ENCODE results near the gene KCTD20. TPM values are rescaled to one million over a fixed set of nuclear protein-coding genes. Genes with fewer than 3 reads are reported as not detected.

KCTD20 gene
- total and polyA plus RNA-seq, 10 of the 15 experiments (the other 5 are each of a cell fraction or from before 2014, with no cell fraction given) = 18.1 to 77.0 (median 50.5) TPM

DNA sequence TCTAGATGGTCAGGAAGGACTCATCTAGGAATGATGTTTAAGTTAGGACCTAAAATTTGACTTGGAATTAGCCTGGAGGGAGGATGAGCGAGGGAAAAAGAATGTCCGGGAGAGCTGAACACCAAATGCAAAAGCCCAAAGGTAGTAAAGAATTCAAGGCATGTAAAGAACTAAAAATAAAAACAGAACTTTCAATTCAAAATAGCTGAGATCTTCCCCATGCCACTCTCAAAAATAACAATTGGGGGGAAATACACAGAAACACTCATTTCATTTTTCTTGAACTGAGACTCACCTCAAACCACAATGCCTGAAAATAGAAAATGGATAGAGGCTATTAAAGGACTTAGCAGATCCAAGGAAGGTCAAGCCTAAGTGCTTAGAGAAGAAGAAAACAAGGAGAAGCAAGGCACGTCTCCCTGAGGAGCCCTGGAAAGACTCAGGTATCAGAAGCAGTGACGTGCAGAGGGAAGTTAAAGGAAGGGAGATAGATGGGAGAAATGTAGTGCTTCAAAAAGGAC, 10.6 kb upstream of the KCTD20 start:
- Histone ChIP-seq H4K20me1 (ENCODE audit: control insufficient read depth, insufficient read depth) (no peaks in the 10 kb centered on the region), H3K27ac (ENCODE audit: control insufficient read depth, insufficient read depth) (peak overlapping the region; percentile 55), H3K9ac (ENCODE audit: control insufficient read depth, insufficient read depth, low read length) (peak overlapping the region; percentile 8; the same call in 1 of the 2 replicates), H3K4me3 (no peak overlapping the region), H2AFZ (ENCODE audit: control insufficient read depth, low read depth, low read length) (peak overlapping the region; percentile 20), H3K4me2 (ENCODE audit: control insufficient read depth, insufficient read depth) (peak overlapping the region; percentile 31), H3K79me2 (ENCODE audit: control insufficient read depth, insufficient read depth, low read length) (no peaks in the 10 kb centered on the region), H3K9me3 (replicated peaks; ENCODE audit: control insufficient read depth, insufficient read depth, low read length) (no peaks in the 10 kb centered on the region), H3K27me3 (replicated peaks in 1 of 2; ENCODE audit: control insufficient read depth in 2 of 2, insufficient read depth in 2 of 2, low read length in 1 of 2) (no peaks in the 10 kb centered on the region), H3K4me1 (ENCODE audit: control insufficient read depth, insufficient read depth, low read length) (peaks cover 15% of the 10 kb centered on the region), H3K36me3 (ENCODE audit: control insufficient read depth in 2 of 2, insufficient read depth in 2 of 2, low read length in 1 of 2) (no peaks in the 10 kb centered on the region)
- ChIA-PET RAD21 (ENCODE audit: unreplicated experiment) (interaction anchor here (1.0 to 2.6 kb wide), 5 partner anchors 9 to 250 kb away, joined by 3 to 8 read pairs (median 3); no protein-coding TSS in a partner anchor), SMC1A (ENCODE audit: uncharacterized antibody, unreplicated experiment) (interaction anchor here (0.7 to 1.2 kb wide), 6 partner anchors 8 to 91 kb away, joined by 3 to 5 read pairs (median 3); partner anchors contain the start of gene KCTD20), CTCF (interaction anchor here (0.6 to 1.8 kb wide), 5 partner anchors 9 to 231 kb away, joined by 3 to 8 read pairs (median 3); no protein-coding TSS in a partner anchor), POLR2A (interaction anchor here (1.1 to 4.5 kb wide), 3 partner anchors 9 to 74 kb away, joined by 3 to 19 read pairs (median 8); no protein-coding TSS in a partner anchor)
- in situ Hi-C loops (cut with MboI) (no loop called here), intact Hi-C loops (cut with micrococcal nuclease; ENCODE audit: unreplicated experiment) (no loop called here)
- 44% methylated on average over 4 of the region's 4 CpGs for WGBS (ENCODE audit: insufficient coverage, insufficient replicate concordance, low lambda C conversion rate, missing lambda C conversion rate)
- no TSS peak for BruUV-seq (replicated peaks)
- DNase-seq (ENCODE audit: low read depth, low spot score) (no peak), FAIRE-seq (no peak), ATAC-seq (peak; percentile 71)
- no peak for TF ChIP-seq ZNF384 (IDR thresholded peaks at IDR 0.05; ENCODE audit: borderline replicate concordance, low read depth, low read length)
- TF ChIP-seq ASH2L (IDR thresholded peaks at IDR 0.05; ENCODE audit: borderline replicate concordance, low read depth) = no peak
- TF ChIP-seq HDAC6 (IDR thresholded peaks at IDR 0.05; ENCODE audit: unreplicated experiment) = no peak
- TF ChIP-seq JUNB (IDR thresholded peaks at IDR 0.05) = peak; percentile 83
- no peak for TF ChIP-seq ZZZ3 (IDR thresholded peaks at IDR 0.05; ENCODE audit: control insufficient read depth, insufficient read length, low read depth)
- TF ChIP-seq MEF2A (IDR thresholded peaks at IDR 0.05; ENCODE audit: insufficient read depth, low read depth, low read length) = peak; percentile 97
- TF ChIP-seq EED (IDR thresholded peaks at IDR 0.05; ENCODE audit: low read depth) = peak; percentile 91
- no peak for TF ChIP-seq RAD51 (IDR thresholded peaks at IDR 0.05)
- no peak for TF ChIP-seq POLR2AphosphoS5 (IDR thresholded peaks at IDR 0.05; ENCODE audit: low read length)
- TF ChIP-seq TCF12 (IDR thresholded peaks at IDR 0.05; ENCODE audit: low read depth, low read length) = no peak
- TF ChIP-seq, protein P1, sequence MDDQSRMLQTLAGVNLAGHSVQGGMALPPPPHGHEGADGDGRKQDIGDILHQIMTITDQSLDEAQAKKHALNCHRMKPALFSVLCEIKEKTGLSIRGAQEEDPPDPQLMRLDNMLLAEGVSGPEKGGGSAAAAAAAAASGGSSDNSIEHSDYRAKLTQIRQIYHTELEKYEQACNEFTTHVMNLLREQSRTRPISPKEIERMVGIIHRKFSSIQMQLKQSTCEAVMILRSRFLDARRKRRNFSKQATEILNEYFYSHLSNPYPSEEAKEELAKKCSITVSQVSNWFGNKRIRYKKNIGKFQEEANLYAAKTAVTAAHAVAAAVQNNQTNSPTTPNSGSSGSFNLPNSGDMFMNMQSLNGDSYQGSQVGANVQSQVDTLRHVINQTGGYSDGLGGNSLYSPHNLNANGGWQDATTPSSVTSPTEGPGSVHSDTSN (IDR thresholded peaks at IDR 0.05; ENCODE audit: insufficient replicate concordance, low read depth, low read length) = no peak
- TF ChIP-seq, protein P2, sequence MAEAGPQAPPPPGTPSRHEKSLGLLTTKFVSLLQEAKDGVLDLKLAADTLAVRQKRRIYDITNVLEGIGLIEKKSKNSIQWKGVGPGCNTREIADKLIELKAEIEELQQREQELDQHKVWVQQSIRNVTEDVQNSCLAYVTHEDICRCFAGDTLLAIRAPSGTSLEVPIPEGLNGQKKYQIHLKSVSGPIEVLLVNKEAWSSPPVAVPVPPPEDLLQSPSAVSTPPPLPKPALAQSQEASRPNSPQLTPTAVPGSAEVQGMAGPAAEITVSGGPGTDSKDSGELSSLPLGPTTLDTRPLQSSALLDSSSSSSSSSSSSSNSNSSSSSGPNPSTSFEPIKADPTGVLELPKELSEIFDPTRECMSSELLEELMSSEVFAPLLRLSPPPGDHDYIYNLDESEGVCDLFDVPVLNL (IDR thresholded peaks at IDR 0.05; ENCODE audit: low read depth, low read length) = no peak
- no peak for TF ChIP-seq NFXL1 (IDR thresholded peaks at IDR 0.05; ENCODE audit: borderline replicate concordance)
- TF ChIP-seq, protein P3, sequence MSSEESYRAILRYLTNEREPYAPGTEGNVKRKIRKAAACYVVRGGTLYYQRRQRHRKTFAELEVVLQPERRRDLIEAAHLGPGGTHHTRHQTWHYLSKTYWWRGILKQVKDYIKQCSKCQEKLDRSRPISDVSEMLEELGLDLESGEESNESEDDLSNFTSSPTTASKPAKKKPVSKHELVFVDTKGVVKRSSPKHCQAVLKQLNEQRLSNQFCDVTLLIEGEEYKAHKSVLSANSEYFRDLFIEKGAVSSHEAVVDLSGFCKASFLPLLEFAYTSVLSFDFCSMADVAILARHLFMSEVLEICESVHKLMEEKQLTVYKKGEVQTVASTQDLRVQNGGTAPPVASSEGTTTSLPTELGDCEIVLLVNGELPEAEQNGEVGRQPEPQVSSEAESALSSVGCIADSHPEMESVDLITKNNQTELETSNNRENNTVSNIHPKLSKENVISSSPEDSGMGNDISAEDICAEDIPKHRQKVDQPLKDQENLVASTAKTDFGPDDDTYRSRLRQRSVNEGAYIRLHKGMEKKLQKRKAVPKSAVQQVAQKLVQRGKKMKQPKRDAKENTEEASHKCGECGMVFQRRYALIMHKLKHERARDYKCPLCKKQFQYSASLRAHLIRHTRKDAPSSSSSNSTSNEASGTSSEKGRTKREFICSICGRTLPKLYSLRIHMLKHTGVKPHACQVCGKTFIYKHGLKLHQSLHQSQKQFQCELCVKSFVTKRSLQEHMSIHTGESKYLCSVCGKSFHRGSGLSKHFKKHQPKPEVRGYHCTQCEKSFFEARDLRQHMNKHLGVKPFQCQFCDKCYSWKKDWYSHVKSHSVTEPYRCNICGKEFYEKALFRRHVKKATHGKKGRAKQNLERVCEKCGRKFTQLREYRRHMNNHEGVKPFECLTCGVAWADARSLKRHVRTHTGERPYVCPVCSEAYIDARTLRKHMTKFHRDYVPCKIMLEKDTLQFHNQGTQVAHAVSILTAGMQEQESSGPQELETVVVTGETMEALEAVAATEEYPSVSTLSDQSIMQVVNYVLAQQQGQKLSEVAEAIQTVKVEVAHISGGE (CRISPR knock-in tag; IDR thresholded peaks at IDR 0.05) = no peak
- TF ChIP-seq SUZ12 (IDR thresholded peaks at IDR 0.05; ENCODE audit: unreplicated experiment) = no peak
- no peak for TF ChIP-seq EGR1 (IDR thresholded peaks at IDR 0.05; ENCODE audit: borderline replicate concordance in 1 of 2, low read depth in 2 of 2, low read length in 2 of 2)
